Astrocyte of the spinal cord (primary cell): ENCODE measurements around the gene RNF32.

ENCODE experiments used
- DNase-seq: peaks from one replicate; pipeline ENCODE4 v3.0.0; 2011; ENCODE audit warnings: low read depth, low spot score
- H3K4me3 ChIP-seq: 2 replicates; pipeline ENCODE4 v1.5.1; 2011; ENCODE audit warnings: low read depth, mild to moderate bottlenecking, low read length, moderate library complexity
- CTCF ChIP-seq: IDR thresholded peaks from 2 replicates; pipeline ENCODE4 v1.5.1; 2012; ENCODE audit warnings: low read depth, mild to moderate bottlenecking, low read length, inconsistent platforms
- in situ Hi-C: cut with HindIII; loops from 2 replicates; pipeline ENCODE4 v1.10.0; 2017; ENCODE audit warnings: low sequenced_read_pairs

Gene RNF32

GRCh38 chr7:156620291-156620675 lies 20.3 kb upstream of the RNF32 start:
- in situ Hi-C loops = no loop called here
- no peak for TF ChIP-seq CTCF

GRCh38 chr7:156621652-156622051 lies 18.9 kb upstream of the RNF32 start:
- in situ Hi-C loops = no loop called here
- H3K4me3 ChIP-seq = no peak overlapping the region
- no peak for DNase-seq
- no peak for TF ChIP-seq CTCF

More at GRCh38 chr7:156620291-156620675, 20.3 kb upstream of the RNF32 start:
- H3K4me3 ChIP-seq = no peak overlapping the region
- DNase-seq = no peak

- TF ChIP-seq CTCF = no peak
- in situ Hi-C loops = no loop called here
- no peak for DNase-seq
- no peak overlapping the region for H3K4me3 ChIP-seq
Measured at GRCh38 chr7:156625580-156625979, 15.0 kb upstream of the RNF32 start.

GRCh38 chr7:156626220-156626895 lies 14.2 kb upstream of the RNF32 start:
- no peak overlapping the region for H3K4me3 ChIP-seq
- in situ Hi-C loops = no loop called here
- TF ChIP-seq CTCF = no peak
- DNase-seq = no peak

GRCh38 chr7:156628562-156628961 lies 12.0 kb upstream of the RNF32 start:
- no peak overlapping the region for H3K4me3 ChIP-seq
- in situ Hi-C loops = no loop called here
- no peak for TF ChIP-seq CTCF
- DNase-seq = no peak

- TF ChIP-seq CTCF = no peak
- H3K4me3 ChIP-seq = no peak overlapping the region
- DNase-seq = no peak
- in situ Hi-C loops = no loop called here
Measured at GRCh38 chr7:156629873-156630272, 10.7 kb upstream of the RNF32 start.
